ENCODE measurements around the gene ABCA1.

DNA sequence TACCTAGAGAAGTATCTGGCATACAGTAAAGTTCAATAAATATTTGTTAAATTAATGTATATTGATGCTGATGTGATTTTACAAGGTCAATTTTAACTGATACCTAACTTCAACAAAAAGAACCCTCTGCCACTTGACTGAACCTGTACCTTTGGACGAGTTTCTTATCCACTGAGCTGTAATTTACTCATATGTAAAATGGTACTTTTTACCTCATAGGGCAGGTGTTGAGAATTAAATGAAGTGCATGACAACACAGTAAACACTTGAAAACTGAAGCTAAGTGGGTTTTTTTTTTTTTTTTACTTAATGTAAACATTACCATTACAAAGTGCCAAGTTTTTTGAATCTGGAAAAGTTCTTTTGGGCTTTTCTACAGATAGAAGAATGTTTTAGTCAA is 148.6 kb downstream of the ABCA1 start:
- no peak for TF ChIP-seq EZH2 (IDR thresholded peaks at IDR 0.05; ENCODE audit: low read length)
- TF ChIP-seq CTCF (optimal IDR thresholded peaks at IDR 0.05 in 1 of 3, IDR thresholded peaks at IDR 0.05 in 1 of 3, conservative IDR thresholded peaks at IDR 0.05 in 1 of 3; ENCODE audit: extremely low read depth in 1 of 3, insufficient read depth in 2 of 3, low read length in 3 of 3): no peak

All from keratinocyte (primary cell).